HG03066 (cell line): ENCODE data around the gene AHDC1.

Source experiments
- ATAC-seq: cut with Tn5 transposase; IDR thresholded peaks from one replicate; pipeline ENCODE4 v1.9.1; 2021; ENCODE audit warnings: low read depth; ENCODE audit not compliant: unreplicated experiment

AHDC1 gene

GRCh38 chr1:27599605-27600497 lies 4.1 kb downstream of the AHDC1 start:
- ATAC-seq, result no peak

GRCh38 chr1:27598902-27599528 lies 4.9 kb downstream of the AHDC1 start:
- no peak for ATAC-seq

GRCh38 chr1:27598295-27598687 lies 5.7 kb downstream of the AHDC1 start:
- no peak for ATAC-seq

DNA sequence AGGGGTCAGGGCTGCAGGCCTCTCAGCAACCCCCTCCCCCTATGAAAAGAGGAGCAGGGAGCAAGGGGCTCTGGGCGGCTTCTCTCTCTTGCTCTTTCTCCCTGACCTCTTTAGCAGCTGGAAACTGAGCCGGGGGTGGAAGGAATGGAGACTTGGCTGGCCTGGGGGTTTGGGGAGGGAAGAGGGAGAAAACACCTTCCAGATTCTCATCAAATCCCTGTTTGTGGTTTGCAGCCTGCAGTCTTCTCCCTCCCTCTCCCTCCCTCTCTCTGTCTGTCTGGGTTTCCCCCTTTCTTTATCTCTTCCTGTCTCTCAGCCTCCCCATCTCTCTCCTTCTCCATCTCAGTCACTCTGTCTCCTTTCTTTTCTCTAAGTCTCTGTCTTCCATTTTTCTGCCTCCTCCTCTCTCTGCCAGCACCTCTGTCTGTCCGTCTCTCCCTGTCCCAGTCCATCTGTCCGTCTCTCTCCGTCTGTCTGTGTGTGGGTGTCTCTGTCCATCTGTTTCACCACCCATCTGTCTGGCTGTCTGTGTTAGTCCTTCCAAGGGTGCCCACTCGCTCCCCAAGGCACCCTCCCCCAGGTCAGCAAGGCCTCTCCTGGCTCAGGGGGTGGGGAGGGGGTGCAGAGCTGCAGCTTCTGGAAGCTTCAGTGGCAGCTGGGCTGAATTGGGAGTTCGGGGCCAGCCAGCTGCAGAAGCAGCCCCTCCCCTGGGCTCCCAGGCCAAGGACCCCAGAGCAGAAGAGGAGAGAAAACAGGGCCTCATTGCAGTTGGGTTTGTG lies 6.2 kb downstream of the AHDC1 start:
- no peak for ATAC-seq

DNA sequence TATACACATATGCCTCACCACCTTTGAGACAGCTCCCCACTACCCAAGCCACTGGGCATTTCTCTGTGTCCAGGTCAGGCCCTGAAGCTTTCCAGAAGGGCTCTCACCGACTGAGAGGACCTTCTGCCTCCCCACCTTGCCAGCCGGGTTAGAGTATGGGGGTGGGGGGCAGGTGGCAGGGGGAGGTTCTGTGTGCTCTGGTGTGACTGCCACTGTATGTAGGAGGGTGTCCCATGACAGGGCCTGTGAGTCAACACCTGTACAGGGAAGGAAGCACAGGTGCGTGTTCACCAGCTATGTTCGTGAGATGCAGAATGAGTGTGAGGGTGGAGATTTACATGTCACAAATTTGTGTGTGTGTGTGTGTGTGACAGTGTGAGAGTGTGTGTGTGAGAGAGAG lies 7.0 kb downstream of the AHDC1 start:
- no peak for ATAC-seq

DNA sequence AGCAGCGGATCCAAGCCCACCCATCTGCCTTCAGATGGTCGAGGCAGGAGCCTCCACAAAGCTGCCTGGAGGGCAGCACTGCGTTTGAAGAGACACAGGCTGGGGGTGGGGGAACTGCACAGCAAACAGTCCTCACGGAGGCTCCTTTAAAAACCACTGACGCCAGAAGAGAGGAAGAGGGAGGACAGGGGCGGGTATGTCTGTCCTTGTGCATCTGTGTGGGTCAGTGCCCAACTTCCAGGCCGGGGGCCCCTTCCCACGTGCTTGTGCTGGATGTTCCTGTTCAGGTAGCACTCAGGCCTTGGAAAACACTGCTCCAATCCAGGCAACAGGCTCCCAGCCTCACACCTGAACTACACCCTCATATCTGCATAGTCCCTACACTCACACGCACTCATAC lies 7.7 kb downstream of the AHDC1 start:
- ATAC-seq, result no peak

- no peak for ATAC-seq
These were observed 8.3 kb downstream of the AHDC1 start for GRCh38 chr1:27595597-27595996.

DNA sequence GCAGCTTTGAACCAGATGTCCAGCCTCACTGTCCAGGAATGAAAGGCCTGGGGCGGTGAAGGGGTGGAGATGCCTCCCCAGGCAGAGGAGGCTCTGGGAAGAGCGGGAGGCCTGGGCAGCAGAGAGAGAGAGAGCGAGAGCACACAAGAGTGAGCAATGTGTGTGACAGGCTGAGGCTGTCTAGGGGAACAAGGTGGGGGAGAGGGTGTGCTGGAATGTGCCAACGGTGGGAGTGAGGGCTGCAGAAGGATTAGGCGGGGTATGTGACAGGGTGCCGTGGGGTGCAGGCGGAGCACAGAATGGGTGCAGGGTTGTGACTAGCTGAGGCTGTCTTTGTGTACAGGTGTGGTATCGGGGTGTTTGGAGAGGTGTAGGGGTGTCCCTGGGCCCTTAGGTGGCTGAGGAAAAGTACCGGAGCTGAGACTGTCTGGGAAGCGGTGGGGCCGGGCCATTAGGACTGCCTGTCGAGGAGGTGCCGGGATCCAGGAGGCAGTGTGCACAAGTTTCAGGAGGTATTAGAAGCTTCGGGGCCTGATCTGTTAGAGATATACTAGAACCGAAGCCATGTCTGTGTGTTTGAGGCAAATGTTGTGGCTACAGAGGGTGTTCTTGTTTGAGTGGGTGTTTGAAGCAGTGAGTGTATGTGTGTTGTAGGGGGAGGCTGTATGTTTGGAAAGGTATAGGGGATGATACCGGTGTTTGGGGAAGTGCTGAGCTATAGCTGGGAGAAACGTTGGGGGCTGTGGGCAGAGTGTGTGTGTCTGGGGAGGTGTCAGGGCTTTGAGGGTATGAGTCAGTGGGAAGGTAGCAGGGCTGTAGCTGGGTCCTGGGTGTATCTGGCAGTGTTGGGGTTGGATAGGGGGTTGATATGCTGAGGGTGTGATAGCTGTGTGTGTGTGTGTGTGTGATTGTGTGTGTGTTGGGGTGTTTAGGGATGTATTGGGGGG lies 9.1 kb downstream of the AHDC1 start:
- ATAC-seq, result no peak

- ATAC-seq, result no peak
These were observed 10.0 kb downstream of the AHDC1 start for GRCh38 chr1:27593678-27594563.

DNA sequence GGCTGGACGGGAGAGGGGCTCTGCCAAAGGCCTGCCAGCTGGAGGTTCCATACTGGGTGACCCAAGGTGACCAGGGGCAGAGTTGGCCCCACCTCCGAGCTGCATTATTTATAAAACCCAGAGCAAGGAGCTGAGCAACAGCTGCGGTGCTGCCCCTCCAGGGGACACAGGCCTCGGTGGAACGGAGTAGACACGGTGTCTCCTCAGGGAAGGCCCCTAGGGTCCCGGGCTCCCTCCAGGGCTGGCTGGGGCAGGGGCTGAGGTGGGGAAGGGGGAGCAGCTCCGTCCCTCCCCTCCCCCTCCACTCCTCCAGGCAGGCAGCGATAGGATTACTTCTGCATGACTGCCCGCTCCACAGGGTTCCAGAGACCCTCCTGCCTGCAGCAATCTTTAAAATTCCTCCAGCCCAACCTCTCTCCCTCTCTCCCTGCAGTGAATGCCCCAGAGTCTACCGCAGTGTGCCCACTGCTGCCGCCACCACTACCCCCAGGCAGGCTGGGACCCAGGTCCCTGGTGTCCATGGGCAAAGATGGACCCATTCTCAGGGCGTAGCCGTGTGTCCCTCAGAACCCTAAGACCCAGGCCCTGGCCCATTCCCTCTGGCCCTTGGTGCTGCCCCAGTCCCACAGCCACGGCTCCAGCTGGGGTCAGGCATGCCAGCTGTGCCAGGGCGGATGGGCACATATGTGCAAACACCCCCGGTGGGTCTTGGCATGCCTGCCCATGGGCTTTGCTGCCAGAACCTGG lies 10.8 kb downstream of the AHDC1 start:
- ATAC-seq, result no peak

GRCh38 chr1:27592232-27592930 lies 11.6 kb downstream of the AHDC1 start:
- no peak for ATAC-seq

DNA sequence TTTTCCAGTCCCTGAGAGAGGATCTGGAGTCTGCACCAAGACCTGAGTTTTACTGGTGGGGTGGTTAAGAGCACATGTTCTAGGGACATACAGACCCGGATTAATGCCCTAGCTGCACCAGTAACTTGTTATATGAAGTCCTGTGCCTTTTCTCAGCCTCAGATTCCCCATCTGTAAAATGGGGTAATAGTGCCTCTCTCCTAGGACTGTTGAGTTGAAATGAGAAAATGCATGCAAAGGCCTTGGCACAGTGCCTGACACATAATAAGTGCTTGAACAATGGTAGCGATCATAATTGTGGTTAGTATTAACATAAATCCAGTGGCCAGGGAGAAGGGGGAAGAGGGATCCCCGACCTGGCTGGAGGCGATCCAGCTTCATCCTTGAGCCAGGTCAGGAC lies 12.3 kb downstream of the AHDC1 start:
- no peak for ATAC-seq

- ATAC-seq, result no peak
These were observed 12.9 kb downstream of the AHDC1 start for GRCh38 chr1:27590917-27591508.

- ATAC-seq, result no peak
These were observed 14.0 kb downstream of the AHDC1 start for GRCh38 chr1:27589841-27590426.

DNA sequence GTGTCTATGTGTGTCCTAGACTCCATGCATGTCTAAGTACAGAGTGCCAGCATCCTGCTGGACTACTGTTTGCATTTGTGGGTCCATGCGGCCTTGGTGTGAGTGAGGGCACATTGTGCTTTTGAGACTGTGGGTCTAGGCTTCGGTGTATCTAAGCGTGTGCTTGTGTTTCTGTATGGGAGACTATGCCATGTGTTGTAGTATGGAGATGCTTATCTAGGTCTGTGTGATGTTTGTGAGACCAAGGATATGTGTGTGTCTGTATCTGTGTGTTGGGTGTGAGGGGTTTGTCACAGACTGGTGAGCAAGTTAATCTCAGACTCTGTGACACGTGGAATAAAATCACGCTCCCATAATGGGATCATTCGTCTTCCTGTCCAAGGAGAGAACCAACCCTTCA lies 14.5 kb downstream of the AHDC1 start:
- ATAC-seq, result no peak

- no peak for ATAC-seq
These were observed 15.4 kb downstream of the AHDC1 start for GRCh38 chr1:27588256-27589232.
